ENCODE data around the gene ISY1.
"Not testable (repeated sequence)": the region's sequence is repeated elsewhere in the genome, so short reads cannot be mapped to it uniquely, and the experiment has no call there.

ISY1 gene

DNA sequence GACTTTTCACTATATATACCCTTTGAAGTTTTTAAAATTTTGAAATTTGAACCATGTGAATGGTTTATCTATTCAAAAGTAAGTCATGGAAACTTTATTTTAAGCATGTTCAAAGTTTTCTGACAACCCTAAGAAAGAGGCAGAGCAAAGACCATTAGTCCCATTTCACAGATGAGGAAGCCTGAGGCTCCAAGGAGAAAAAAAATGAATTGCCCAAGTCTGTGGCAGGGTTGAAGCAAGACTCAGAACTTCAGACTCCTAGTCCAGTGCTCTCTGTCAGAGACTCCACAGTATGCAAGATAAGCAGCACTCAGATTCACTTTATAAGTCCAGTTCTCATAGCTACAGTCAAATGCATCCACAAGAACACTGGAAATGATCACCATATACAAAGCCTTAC is 43.7 kb downstream of the ISY1 start:
- H3K27ac ChIP-seq (ENCODE audit: low read depth, low read length): no peak overlapping the region
- peaks cover 46% of the 10 kb centered on the region for H3K4me1 ChIP-seq (ENCODE audit: control insufficient read depth, insufficient read depth, low read length)
- no peak overlapping the region for H3K4me3 ChIP-seq (ENCODE audit: low read depth, low read length)
- no peaks in the 10 kb centered on the region for H3K9me3 ChIP-seq (ENCODE audit: control insufficient read depth, insufficient read depth, low read depth, low read length)
- peaks cover 18% of the 10 kb centered on the region for H3K36me3 ChIP-seq (ENCODE audit: control insufficient read depth, insufficient read depth, low read length)
- no peak overlapping the region for H3K9ac ChIP-seq (ENCODE audit: low read length)
- H3K27me3 ChIP-seq (ENCODE audit: control insufficient read depth, insufficient read depth, low read length): no peaks in the 10 kb centered on the region

DNA sequence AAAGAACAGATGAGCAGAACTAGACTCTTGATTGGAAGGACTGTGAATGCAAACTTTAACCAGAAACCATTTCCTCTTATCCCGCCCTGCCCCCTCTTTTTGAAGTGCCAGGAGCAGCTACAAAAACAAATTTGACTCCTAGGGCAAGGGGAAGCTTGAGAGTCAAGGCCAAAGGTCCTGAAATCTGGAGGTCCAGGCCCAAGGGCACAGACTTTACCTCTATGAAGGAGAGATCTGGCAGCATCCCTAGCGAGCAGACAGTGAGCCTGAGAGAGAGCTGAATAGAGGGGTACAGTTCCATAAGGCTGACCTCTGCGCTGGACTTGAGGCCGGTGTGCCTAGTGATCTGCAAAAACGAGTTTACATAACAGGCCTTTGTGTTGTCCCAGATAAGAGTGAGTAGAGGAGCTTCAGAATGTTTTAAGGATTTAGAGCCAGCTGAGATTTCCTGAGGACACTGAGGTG is 44.3 kb downstream of the ISY1 start:
- Histone ChIP-seq H3K9ac (ENCODE audit: low read length) (peak overlapping the region; percentile 53), H3K4me1 (ENCODE audit: control insufficient read depth, insufficient read depth, low read length) (peaks cover 46% of the 10 kb centered on the region), H3K36me3 (ENCODE audit: control insufficient read depth, insufficient read depth, low read length) (peaks cover 18% of the 10 kb centered on the region), H3K27ac (ENCODE audit: low read depth, low read length) (0 out of 2 replicates have a peak overlapping the region, but pooled peaks have one; percentile 24), H3K4me3 (ENCODE audit: low read depth, low read length) (peak overlapping the region; percentile 22), H3K9me3 (ENCODE audit: control insufficient read depth, insufficient read depth, low read depth, low read length) (no peaks in the 10 kb centered on the region), H3K27me3 (ENCODE audit: control insufficient read depth, insufficient read depth, low read length) (no peaks in the 10 kb centered on the region)

DNA sequence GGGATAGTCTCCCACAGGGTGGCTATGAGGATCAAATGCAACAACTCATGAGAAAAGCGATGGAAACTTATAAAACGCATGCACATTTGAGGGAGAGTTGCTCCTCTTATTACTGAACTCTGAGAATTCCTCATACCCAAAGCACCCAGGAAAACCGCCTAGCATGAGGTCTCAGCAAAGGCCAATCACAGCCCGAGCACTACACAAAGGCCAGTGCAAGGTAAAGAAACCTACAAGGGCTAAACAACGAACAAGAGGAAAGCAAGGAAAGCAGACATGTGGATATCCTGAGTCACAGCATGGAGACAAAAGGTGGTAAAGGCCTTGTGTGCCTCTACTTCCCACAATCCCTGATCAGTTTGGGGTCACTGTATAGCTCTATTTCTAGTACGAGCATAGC is 46.4 kb downstream of the ISY1 start:
- Histone ChIP-seq H3K4me3 (ENCODE audit: low read depth, low read length) (no peak overlapping the region), H3K27ac (ENCODE audit: low read depth, low read length) (no peak overlapping the region), H3K9me3 (ENCODE audit: control insufficient read depth, insufficient read depth, low read depth, low read length) (no peaks in the 10 kb centered on the region), H3K9ac (ENCODE audit: low read length) (no peak overlapping the region), H3K36me3 (ENCODE audit: control insufficient read depth, insufficient read depth, low read length) (peaks cover 23% of the 10 kb centered on the region), H3K4me1 (ENCODE audit: control insufficient read depth, insufficient read depth, low read length) (peaks cover 37% of the 10 kb centered on the region), H3K27me3 (ENCODE audit: control insufficient read depth, insufficient read depth, low read length) (no peaks in the 10 kb centered on the region)

DNA sequence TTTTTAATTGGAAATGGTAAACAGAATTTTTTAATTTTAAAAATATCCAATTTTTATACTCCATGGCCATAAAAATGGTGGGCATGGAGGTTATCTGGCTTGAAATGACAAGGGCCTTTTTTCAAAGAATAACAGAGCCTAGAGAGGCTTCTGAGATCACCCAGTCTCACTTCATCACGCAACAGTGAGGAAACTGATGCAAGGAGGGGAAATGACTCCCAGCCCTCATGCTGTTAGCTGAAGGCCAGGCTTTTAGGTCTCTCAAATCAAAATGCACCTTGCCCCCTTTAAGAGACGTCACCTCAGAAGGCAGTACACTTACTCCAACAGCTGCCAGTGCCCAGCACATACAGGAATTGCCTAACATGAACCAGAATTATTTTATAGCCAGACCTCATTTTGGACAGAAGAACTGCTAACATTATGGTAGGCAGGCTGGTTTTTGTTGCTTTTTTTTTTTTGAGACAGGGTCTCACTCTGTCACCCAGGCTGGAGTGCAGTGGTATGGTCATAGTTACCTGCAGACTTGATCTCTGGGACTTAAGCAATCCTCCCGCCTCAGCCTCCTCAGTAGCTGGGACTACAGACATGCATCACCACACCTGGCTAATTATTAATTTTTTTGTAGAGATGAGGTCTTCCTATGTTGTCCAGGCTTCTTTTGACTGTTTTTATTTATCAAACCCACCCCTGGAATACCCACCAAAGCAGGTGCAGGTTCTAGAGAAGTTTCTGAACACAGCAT is 48.4 kb downstream of the ISY1 start:
- Histone ChIP-seq H3K36me3 (ENCODE audit: control insufficient read depth, insufficient read depth, low read length) (peaks cover 18% of the 10 kb centered on the region), H3K9ac (ENCODE audit: low read length) (peak overlapping the region; percentile 11), H3K9me3 (ENCODE audit: control insufficient read depth, insufficient read depth, low read depth, low read length) (no peaks in the 10 kb centered on the region), H3K27me3 (ENCODE audit: control insufficient read depth, insufficient read depth, low read length) (no peaks in the 10 kb centered on the region), H3K4me3 (ENCODE audit: low read depth, low read length) (no peak overlapping the region), H3K27ac (ENCODE audit: low read depth, low read length) (no peak overlapping the region), H3K4me1 (ENCODE audit: control insufficient read depth, insufficient read depth, low read length) (peaks cover 28% of the 10 kb centered on the region)

DNA sequence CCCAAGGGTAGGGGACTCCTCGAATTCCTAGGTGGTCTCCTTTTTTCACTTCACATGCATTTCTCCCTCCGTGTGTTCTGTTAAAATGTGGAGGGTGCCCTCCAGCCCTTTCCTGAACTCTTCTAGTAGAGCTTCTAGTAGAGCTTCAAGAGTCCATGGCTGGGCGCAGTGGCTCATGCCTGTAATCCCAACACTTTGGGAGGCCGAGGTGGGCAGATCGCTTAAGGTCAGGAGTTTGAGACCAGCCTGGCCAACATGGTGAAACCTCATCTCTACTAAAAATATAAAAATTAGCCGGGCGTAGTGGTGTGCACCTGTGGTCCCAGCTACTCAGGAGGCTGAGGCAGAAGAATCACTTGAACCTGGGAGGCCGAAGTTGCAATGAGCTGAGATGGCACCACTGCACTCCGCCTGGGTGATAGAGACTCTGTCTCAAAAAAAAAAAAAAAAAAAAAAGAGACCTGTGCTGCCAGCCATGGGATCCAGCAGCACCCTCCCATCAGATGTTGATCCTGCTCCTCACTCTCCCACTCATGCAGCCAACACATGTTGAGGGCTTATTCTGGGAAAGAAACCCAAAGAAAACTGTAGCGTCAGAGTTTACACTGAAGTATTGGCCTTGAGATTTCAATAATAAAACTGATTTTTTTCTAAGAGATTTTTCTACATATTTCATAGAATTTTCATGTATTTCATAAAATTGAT is 49.6 kb downstream of the ISY1 start:
- H3K36me3 ChIP-seq (ENCODE audit: control insufficient read depth, insufficient read depth, low read length): peaks cover 21% of the 10 kb centered on the region
- peaks cover 17% of the 10 kb centered on the region for H3K4me1 ChIP-seq (ENCODE audit: control insufficient read depth, insufficient read depth, low read length)
- not testable (repeated sequence) for H3K27ac ChIP-seq (ENCODE audit: low read depth, low read length); H3K4me3 ChIP-seq (ENCODE audit: low read depth, low read length); H3K27me3 ChIP-seq (ENCODE audit: control insufficient read depth, insufficient read depth, low read length); H3K9ac ChIP-seq (ENCODE audit: low read length); H3K9me3 ChIP-seq (ENCODE audit: control insufficient read depth, insufficient read depth, low read depth, low read length)

DNA sequence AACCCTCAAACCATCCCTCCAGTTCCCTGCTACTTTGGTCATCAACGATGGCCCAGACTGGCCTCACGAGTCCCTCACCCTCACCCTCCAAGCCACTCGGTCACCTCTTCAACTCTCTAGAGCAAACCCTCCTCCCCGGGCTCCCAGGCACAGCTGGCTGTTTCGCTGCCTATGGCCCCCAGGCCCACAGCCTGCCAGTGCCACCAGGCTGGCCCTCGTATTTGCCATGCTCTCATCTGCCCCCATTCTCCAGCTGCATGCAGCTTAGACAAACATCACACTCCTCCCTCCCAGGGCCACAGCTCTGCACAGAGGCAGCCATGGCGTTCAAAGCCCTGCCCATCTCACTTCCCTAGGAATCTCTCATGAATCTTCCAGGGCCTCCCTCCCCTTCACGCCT is 53.1 kb downstream of the ISY1 start:
- peaks cover 21% of the 10 kb centered on the region for H3K36me3 ChIP-seq (ENCODE audit: control insufficient read depth, insufficient read depth, low read length)
- no peak overlapping the region for H3K4me3 ChIP-seq (ENCODE audit: low read depth, low read length)
- H3K9ac ChIP-seq (ENCODE audit: low read length): peak overlapping the region; percentile 20
- H3K27me3 ChIP-seq (ENCODE audit: control insufficient read depth, insufficient read depth, low read length): no peaks in the 10 kb centered on the region
- no peaks in the 10 kb centered on the region for H3K9me3 ChIP-seq (ENCODE audit: control insufficient read depth, insufficient read depth, low read depth, low read length)
- H3K4me1 ChIP-seq (ENCODE audit: control insufficient read depth, insufficient read depth, low read length): no peaks in the 10 kb centered on the region; the same call in 1 of the 2 replicates
- no peak overlapping the region for H3K27ac ChIP-seq (ENCODE audit: low read depth, low read length)

DNA sequence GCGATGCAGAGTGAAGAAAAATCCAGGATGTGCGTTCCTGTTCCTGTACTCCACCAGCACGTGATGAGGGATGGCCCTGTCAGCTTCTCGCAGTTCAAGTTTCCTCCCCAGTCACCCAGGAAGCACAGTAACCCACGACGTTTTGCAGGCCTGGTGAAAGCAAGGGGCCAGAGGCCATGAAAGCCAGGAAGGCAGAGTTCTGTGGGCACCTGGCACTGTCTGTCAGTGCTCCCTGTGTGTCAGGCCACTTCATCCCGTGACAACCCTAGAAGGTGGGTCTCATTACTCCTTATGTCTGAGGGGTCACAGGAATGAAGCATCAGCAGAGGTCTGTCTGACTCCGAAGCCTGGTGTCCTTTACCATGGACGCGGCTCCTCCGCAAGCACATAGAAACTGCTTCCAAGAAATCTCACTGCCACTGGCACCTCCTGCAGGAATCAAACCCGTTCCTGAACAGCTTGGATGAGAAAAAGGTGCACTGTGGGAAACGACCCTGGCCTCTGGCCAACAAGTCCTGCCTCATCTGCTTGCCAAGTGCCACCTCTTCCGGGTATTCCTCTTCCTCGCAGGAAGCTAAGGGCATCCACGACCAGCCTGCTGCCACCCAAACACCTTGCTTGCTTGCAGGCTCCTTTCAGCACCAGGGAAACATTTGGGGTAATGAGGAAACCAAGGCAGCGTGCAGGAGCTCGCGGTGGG is 53.8 kb downstream of the ISY1 start:
- no peak overlapping the region for H3K9ac ChIP-seq (ENCODE audit: low read length)
- no peak overlapping the region for H3K4me3 ChIP-seq (ENCODE audit: low read depth, low read length)
- no peaks in the 10 kb centered on the region; the same call in 1 of the 2 replicates for H3K4me1 ChIP-seq (ENCODE audit: control insufficient read depth, insufficient read depth, low read length)
- H3K9me3 ChIP-seq (ENCODE audit: control insufficient read depth, insufficient read depth, low read depth, low read length): no peaks in the 10 kb centered on the region
- H3K36me3 ChIP-seq (ENCODE audit: control insufficient read depth, insufficient read depth, low read length): peaks cover 17% of the 10 kb centered on the region
- H3K27me3 ChIP-seq (ENCODE audit: control insufficient read depth, insufficient read depth, low read length): no peaks in the 10 kb centered on the region
- no peak overlapping the region for H3K27ac ChIP-seq (ENCODE audit: low read depth, low read length)

DNA sequence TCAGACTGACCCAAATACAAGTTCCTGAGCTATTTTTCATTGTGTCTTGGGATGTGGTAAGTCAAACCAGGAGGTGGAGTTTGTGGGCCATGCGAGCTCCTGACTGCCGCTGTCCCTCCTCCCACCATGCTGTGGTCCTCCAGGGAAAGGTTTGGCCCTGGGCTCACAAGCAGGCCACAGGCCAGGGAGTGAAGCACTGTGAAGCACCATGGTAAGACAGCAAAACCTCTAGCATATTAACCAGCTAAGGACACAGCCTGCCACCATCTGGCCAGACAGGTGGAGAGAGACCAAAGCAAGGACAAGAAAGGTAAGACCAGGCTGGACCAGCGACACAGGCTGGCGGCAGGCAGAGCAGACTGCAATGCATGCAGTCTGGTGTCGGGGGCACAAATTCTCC is 54.5 kb downstream of the ISY1 start:
- H3K9ac ChIP-seq (ENCODE audit: low read length): no peak overlapping the region

DNA sequence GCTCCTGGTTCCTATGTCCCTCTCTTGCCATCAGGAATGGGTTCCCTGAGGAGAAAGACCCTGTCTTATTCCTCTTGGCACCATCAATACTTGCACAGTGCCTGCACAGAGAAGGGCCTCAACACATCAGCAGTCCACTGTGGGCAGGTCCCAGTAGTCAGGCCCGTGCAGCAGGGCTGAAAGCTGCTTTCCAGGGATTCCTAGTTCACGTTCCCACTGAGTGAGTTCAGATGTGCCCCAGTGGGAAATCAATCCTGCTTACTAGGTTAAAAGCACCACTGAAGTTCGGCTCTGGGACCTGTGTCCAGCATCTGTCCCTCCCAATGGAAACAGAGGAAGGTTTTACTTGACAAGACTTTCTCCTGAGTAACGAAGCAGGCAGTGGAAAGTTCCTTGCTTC is 55.0 kb downstream of the ISY1 start:
- H3K27me3 ChIP-seq (ENCODE audit: control insufficient read depth, insufficient read depth, low read length): no peaks in the 10 kb centered on the region
- H3K9ac ChIP-seq (ENCODE audit: low read length): no peak overlapping the region
- H3K9me3 ChIP-seq (ENCODE audit: control insufficient read depth, insufficient read depth, low read depth, low read length): no peaks in the 10 kb centered on the region
- no peak overlapping the region for H3K27ac ChIP-seq (ENCODE audit: low read depth, low read length)
- H3K4me3 ChIP-seq (ENCODE audit: low read depth, low read length): no peak overlapping the region
- peaks cover 17% of the 10 kb centered on the region for H3K36me3 ChIP-seq (ENCODE audit: control insufficient read depth, insufficient read depth, low read length)
- H3K4me1 ChIP-seq (ENCODE audit: control insufficient read depth, insufficient read depth, low read length): no peaks in the 10 kb centered on the region; the same call in 1 of the 2 replicates

More for the DNA sequence above, 54.5 kb downstream of the ISY1 start:
- H3K36me3 ChIP-seq (ENCODE audit: control insufficient read depth, insufficient read depth, low read length): peaks cover 17% of the 10 kb centered on the region
- no peak overlapping the region for H3K4me3 ChIP-seq (ENCODE audit: low read depth, low read length)
- no peaks in the 10 kb centered on the region for H3K27me3 ChIP-seq (ENCODE audit: control insufficient read depth, insufficient read depth, low read length)
- H3K4me1 ChIP-seq (ENCODE audit: control insufficient read depth, insufficient read depth, low read length): no peaks in the 10 kb centered on the region; the same call in 1 of the 2 replicates
- no peak overlapping the region for H3K27ac ChIP-seq (ENCODE audit: low read depth, low read length)
- H3K9me3 ChIP-seq (ENCODE audit: control insufficient read depth, insufficient read depth, low read depth, low read length): no peaks in the 10 kb centered on the region

DNA sequence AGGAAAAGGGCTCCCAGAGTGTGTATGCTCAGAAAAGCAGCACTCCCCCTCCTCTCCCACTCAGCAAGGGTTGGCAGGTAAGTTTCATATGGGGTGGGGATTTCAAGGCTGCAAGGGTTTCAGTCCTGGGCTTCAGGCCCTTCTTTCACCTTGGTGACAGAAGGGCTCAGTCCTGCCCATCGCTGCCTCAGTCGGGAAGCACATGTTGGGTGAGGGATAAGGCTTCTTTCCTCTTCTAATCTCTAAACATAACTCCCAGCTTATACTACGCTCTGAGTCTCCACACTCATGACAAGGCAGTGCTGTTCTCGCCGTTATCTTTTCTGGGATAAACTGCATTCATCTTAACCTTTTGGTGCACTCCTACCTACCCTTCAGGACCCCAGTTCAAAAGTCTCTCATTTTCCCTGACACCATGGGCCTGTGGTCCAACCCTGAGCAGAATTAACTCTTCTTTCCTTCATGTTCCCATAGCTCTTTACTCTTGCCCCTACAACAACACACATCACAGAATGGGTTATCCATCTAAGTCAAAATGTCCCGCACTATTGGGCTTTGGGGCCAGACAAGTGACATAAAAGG is 56.3 kb downstream of the ISY1 start:
- H3K36me3 ChIP-seq (ENCODE audit: control insufficient read depth, insufficient read depth, low read length): peaks cover 12% of the 10 kb centered on the region; the same call in 1 of the 2 replicates

More for the DNA sequence above, 56.3 kb downstream of the ISY1 start:
- Histone ChIP-seq H3K4me1 (ENCODE audit: control insufficient read depth, insufficient read depth, low read length) (no peaks in the 10 kb centered on the region; the same call in 1 of the 2 replicates), H3K27me3 (ENCODE audit: control insufficient read depth, insufficient read depth, low read length) (no peaks in the 10 kb centered on the region), H3K9ac (ENCODE audit: low read length) (no peak overlapping the region), H3K4me3 (ENCODE audit: low read depth, low read length) (no peak overlapping the region), H3K9me3 (ENCODE audit: control insufficient read depth, insufficient read depth, low read depth, low read length) (no peaks in the 10 kb centered on the region), H3K27ac (ENCODE audit: low read depth, low read length) (no peak overlapping the region)
